Osteoblast (primary cell): ENCODE data around the gene RASGRF2. TPM values are rescaled to one million over a fixed set of nuclear protein-coding genes. Genes with fewer than 3 reads are reported as not detected.

ENCODE experiments used
- DNase-seq: peaks from one replicate; pipeline ENCODE4 v3.0.0; 2011; ENCODE audit warnings: low spot score, mixed read lengths; ENCODE audit not compliant: insufficient read length; ENCODE audit errors: missing footprints
- H2AFZ ChIP-seq: 2 replicates; pipeline ENCODE4 v1.6.0; 2011; ENCODE audit warnings: mild to moderate bottlenecking, low read length
- H3K27ac ChIP-seq: 2 replicates; pipeline ENCODE4 v1.5.1; 2011; ENCODE audit warnings: mild to moderate bottlenecking, low read depth, low read length, moderate library complexity
- H3K27me3 ChIP-seq: 2 replicates; pipeline ENCODE4 v1.6.0; 2012; ENCODE audit warnings: mild to moderate bottlenecking, control low read depth, inconsistent platforms, low read length, moderate library complexity; ENCODE audit not compliant: insufficient read depth
- H3K36me3 ChIP-seq: 2 replicates; pipeline ENCODE4 v1.5.1; 2011; ENCODE audit warnings: mild to moderate bottlenecking, low read length, control low read depth, moderate library complexity; ENCODE audit not compliant: insufficient read depth
- H3K4me1 ChIP-seq: 2 replicates; pipeline ENCODE4 v1.5.1; 2011; ENCODE audit warnings: mild to moderate bottlenecking, low read length, control low read depth, moderate library complexity; ENCODE audit not compliant: insufficient read depth
- H3K4me2 ChIP-seq: 2 replicates; pipeline ENCODE4 v1.6.0; 2011; ENCODE audit warnings: mild to moderate bottlenecking, low read length; ENCODE audit not compliant: insufficient read depth
- H3K4me3 ChIP-seq: fragments of 200-600 bp; sonication (generic); 3 replicates; pipeline ENCODE4 v1.5.1; 2012; ENCODE audit warnings: mild to moderate bottlenecking, low read length, inconsistent platforms; ENCODE audit not compliant: insufficient read depth
- H3K79me2 ChIP-seq: 2 replicates; pipeline ENCODE4 v1.6.0; 2012; ENCODE audit warnings: mild to moderate bottlenecking, low read length, control low read depth, inconsistent platforms; ENCODE audit not compliant: insufficient read depth
- H3K9me3 ChIP-seq: 2 replicates; pipeline ENCODE4 v1.5.1; 2011; ENCODE audit warnings: low read depth, low read length, control low read depth
- H4K20me1 ChIP-seq: 2 replicates; pipeline ENCODE4 v1.6.0; 2012; ENCODE audit warnings: mild to moderate bottlenecking, low read length, control low read depth; ENCODE audit not compliant: insufficient read depth
- total RNA-seq: library from RNA; depleted of rRNA; stranded (reverse); fragments of >200 nt; gene quantifications from 2 replicates; pipeline ENCODE4 v1.2.3, GENCODE V29; 2012
- TF ChIP-seq, protein P1 (sequence below): IDR thresholded peaks from 2 replicates; pipeline ENCODE4 v1.5.1; 2011; ENCODE audit warnings: mild to moderate bottlenecking, low read depth, low read length, moderate library complexity; ENCODE audit errors: extremely low read depth

The RASGRF2 gene
- total RNA-seq, 1 donor, result under 0.01 TPM

DNA sequence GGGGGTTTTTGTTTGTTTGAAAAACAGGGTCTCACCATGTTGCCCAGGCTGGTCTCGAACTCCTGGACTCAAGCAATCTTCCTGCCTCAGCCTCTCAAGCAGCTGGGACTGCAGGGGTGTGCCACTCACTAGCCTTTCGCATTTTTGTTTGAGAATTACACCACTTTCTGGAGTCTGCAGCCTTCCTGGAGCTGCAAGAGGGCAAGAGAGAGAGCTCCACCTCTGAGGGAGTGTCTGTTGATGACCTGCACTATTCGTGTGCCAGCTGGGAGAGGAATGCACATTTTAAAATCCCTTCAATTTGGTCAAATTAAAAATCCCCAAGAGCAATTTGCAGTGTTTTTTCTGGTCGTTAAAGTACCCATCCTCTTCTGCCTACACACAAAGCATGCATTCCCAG is 267.9 kb downstream of the RASGRF2 start:
- no peak overlapping the region for H3K4me3 ChIP-seq
- DNase-seq, result no peak
- TF ChIP-seq, protein P1, sequence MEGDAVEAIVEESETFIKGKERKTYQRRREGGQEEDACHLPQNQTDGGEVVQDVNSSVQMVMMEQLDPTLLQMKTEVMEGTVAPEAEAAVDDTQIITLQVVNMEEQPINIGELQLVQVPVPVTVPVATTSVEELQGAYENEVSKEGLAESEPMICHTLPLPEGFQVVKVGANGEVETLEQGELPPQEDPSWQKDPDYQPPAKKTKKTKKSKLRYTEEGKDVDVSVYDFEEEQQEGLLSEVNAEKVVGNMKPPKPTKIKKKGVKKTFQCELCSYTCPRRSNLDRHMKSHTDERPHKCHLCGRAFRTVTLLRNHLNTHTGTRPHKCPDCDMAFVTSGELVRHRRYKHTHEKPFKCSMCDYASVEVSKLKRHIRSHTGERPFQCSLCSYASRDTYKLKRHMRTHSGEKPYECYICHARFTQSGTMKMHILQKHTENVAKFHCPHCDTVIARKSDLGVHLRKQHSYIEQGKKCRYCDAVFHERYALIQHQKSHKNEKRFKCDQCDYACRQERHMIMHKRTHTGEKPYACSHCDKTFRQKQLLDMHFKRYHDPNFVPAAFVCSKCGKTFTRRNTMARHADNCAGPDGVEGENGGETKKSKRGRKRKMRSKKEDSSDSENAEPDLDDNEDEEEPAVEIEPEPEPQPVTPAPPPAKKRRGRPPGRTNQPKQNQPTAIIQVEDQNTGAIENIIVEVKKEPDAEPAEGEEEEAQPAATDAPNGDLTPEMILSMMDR, result no peak
- H3K79me2 ChIP-seq, result no peaks in the 10 kb centered on the region
- H3K27ac ChIP-seq, result no peak overlapping the region
- H4K20me1 ChIP-seq, result no peaks in the 10 kb centered on the region
- H3K4me1 ChIP-seq, result peaks cover 4% of the 10 kb centered on the region
- no peaks in the 10 kb centered on the region for H3K36me3 ChIP-seq
- no peak overlapping the region for H2AFZ ChIP-seq
- H3K27me3 ChIP-seq, result no peaks in the 10 kb centered on the region
- H3K9me3 ChIP-seq, result no peaks in the 10 kb centered on the region
- H3K4me2 ChIP-seq, result no peak overlapping the region

DNA sequence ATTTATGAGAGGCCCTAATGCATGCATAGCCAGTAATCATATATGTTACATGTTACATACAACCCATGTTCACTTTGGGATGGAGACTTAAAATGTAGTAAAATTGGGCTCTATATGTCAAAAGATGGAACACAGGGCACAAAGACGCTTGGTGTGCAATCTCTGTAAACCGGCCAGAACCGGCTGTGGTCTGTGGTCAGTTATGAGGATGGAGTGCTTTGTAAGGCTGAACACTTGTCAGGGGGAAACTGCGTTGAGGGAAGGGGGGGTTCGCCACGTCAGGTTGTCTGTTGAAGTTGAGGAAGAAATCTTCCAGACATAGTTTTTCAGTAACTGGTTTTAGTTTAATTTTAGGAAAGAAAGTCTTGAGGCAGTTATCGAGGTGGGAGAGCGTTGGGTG is 270.3 kb downstream of the RASGRF2 start:
- Histone ChIP-seq H3K4me3 (no peak overlapping the region), H2AFZ (no peak overlapping the region), H3K4me1 (peaks cover 4% of the 10 kb centered on the region), H3K79me2 (no peaks in the 10 kb centered on the region), H3K36me3 (no peaks in the 10 kb centered on the region), H3K27ac (no peak overlapping the region), H3K4me2 (no peak overlapping the region), H4K20me1 (no peaks in the 10 kb centered on the region), H3K9me3 (no peaks in the 10 kb centered on the region), H3K27me3 (no peaks in the 10 kb centered on the region)
- TF ChIP-seq, protein P1, result no peak
- no peak for DNase-seq

DNA sequence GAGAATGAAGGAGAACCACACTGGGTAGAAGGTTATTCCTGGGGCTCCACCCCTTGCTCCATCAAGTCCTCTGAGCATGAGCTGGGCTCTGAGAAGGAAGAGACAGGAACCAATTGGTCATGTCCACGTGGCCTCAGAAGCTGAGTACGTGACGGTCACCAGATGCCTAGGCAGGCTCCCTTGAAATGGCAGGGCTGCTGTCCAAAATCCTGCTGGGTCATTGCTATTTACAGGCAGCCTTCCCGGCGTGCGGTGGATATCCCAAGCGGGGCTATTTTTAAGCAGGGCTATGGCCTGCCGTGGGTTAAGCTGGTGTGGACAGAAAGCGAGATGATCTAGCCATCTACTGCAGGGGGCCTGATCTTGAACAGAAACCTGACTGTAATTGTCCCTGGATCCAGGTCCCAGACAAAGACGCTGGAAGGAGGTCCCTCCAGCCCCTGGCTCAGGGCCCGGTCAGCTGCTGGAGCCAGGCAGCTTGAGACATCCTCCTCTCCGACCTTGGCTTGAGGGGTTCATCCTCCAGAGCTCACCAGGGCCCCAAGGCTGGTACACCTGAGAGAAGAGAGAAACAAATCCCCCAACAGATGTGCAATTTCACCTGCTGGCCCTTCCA is 272.4 kb downstream of the RASGRF2 start:
- H3K27ac ChIP-seq, result no peak overlapping the region
- H3K4me2 ChIP-seq, result peak overlapping the region; percentile 78
- no peaks in the 10 kb centered on the region for H3K27me3 ChIP-seq
- H3K79me2 ChIP-seq, result no peaks in the 10 kb centered on the region
- H3K36me3 ChIP-seq, result no peaks in the 10 kb centered on the region
- H2AFZ ChIP-seq, result peak overlapping the region; percentile 75
- peaks cover 4% of the 10 kb centered on the region for H3K4me1 ChIP-seq
- DNase-seq, result no peak
- H4K20me1 ChIP-seq, result no peaks in the 10 kb centered on the region
- TF ChIP-seq, protein P1, result no peak
- no peaks in the 10 kb centered on the region for H3K9me3 ChIP-seq
- H3K4me3 ChIP-seq, result peak overlapping the region; percentile 59

DNA sequence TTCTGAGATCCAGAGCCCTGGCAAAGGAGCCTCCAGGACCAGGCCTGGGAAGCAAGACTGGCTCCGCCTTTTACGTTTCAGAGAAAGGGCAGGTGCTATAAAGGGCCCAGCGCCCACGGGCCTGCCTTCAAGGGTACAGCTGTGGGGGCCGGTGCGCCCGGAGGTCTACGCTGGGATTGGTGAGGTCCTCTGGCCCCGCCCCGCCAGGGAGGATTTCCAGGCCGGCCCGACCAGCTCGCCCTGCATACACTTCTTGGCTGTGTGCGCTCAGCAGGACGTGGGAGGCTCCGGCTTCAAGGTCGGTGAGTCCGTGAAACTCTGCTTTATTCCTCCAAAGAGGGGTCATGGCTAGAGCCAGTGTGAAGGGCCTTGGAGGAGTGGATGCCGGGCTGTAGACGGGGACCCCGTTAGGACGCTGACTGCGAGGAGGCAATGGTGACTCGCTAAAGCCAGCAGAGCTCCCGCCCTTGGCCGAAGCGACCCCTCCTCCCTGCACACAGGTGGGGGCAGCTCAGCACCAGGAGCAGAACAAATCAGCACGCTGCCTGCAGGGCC is 273.0 kb downstream of the RASGRF2 start, which contains the start of gene CKMT2:
Gene CKMT2, plus strand, starts transcription at position 243 of the 555 bp plus-strand sequence. CDS start 17,811 bp downstream, outside the sequence.
- TF ChIP-seq, protein P1, result no peak
- no peaks in the 10 kb centered on the region for H4K20me1 ChIP-seq
- peak within 1 kb of the TSS; percentile 59 for H3K4me3 ChIP-seq
- H3K4me1 ChIP-seq, result peaks cover 4% of the 10 kb centered on the region
- no peaks in the 10 kb centered on the region for H3K36me3 ChIP-seq
- H3K79me2 ChIP-seq, result no peaks in the 10 kb centered on the region
- H3K9me3 ChIP-seq, result no peaks in the 10 kb centered on the region
- no peak for DNase-seq
- no peaks in the 10 kb centered on the region for H3K27me3 ChIP-seq
- peak within 1 kb of the TSS; percentile 78 for H3K4me2 ChIP-seq
- H2AFZ ChIP-seq, result peak within 1 kb of the TSS; percentile 75
- H3K27ac ChIP-seq, result no peak within 1 kb of the TSS
